Common myeloid progenitor, CD34-positive (primary cell): ENCODE data around the gene TCF3.

ENCODE experiments used
- CTCF ChIA-PET: fragments of 350-600 bp; sonication (Branson Sonifier 250); formaldehyde crosslinking; loops from one replicate; lab custom pipeline; 2021; ENCODE audit warnings: antibody characterized with exemption; lab: Charles Lee
- POLR2A ChIA-PET: fragments of 350-600 bp; sonication (Branson Sonifier 250); formaldehyde crosslinking; loops from one replicate; lab custom pipeline; 2021; ENCODE audit warnings: antibody characterized with exemption; lab: Charles Lee
- DNase-seq, 3 donors: peaks; one replicate each; pipeline versions ENCODE4 v3.0.0 to v3.0.0-alpha.2; 2013
- H3K27ac ChIP-seq, 2 experiments: 1 replicate in 1 of 2; 2 replicates in 1 of 2; pipeline ENCODE4 v1.7.0; 2013; ENCODE audit warnings: inconsistent platforms in 2 of 2, low read length in 2 of 2, mild to moderate bottlenecking in 2 of 2, low read depth in 1 of 2, moderate library complexity in 1 of 2; ENCODE audit not compliant: severe bottlenecking in 2 of 2, insufficient read depth in 1 of 2, poor library complexity in 1 of 2
- H3K27me3 ChIP-seq, 5 experiments: replicated peaks in 2 of 5; 1 replicate in 3 of 5; 2 replicates in 2 of 5; pipeline versions ENCODE4 v1.6.1 to v1.7.0; 2013; ENCODE audit warnings: low read length in 4 of 5, mild to moderate bottlenecking in 2 of 5, moderate library complexity in 2 of 5, inconsistent platforms in 1 of 5; ENCODE audit not compliant: insufficient read depth in 5 of 5, control insufficient read depth in 4 of 5
- H3K36me3 ChIP-seq, 4 experiments: 1 replicate in 2 of 4; 2 replicates in 2 of 4; pipeline versions ENCODE4 v1.6.1 to v1.7.0; 2013; ENCODE audit warnings: low read length in 3 of 4, control low read depth in 1 of 4, mild to moderate bottlenecking in 1 of 4; ENCODE audit not compliant: control insufficient read depth in 4 of 4, insufficient read depth in 4 of 4
- H3K4me1 ChIP-seq, 4 experiments: 1 replicate in 3 of 4; 2 replicates in 1 of 4; pipeline versions ENCODE4 v1.6.1 to v1.7.1; 2013; ENCODE audit warnings: low read length in 3 of 4, mild to moderate bottlenecking in 3 of 4, control low read depth in 1 of 4, inconsistent platforms in 1 of 4, moderate library complexity in 1 of 4; ENCODE audit not compliant: control insufficient read depth in 4 of 4, insufficient read depth in 4 of 4; ENCODE audit errors: control extremely low read depth in 1 of 4
- H3K4me3 ChIP-seq, 7 experiments: 1 replicate in 4 of 7; 2 replicates in 3 of 7; pipeline versions ENCODE4 v1.5.1 to v1.7.0; 2013; ENCODE audit warnings: mild to moderate bottlenecking in 7 of 7, low read length in 6 of 7, moderate library complexity in 6 of 7, inconsistent platforms in 2 of 7, low read depth in 2 of 7, control low read depth in 1 of 7; ENCODE audit not compliant: insufficient read depth in 4 of 7, control insufficient read depth in 1 of 7; ENCODE audit errors: extremely low read depth in 1 of 7
- H3K9me3 ChIP-seq, 5 experiments: 1 replicate in 4 of 5; 2 replicates in 1 of 5; pipeline versions ENCODE4 v1.6.1 to v1.7.1; 2013; ENCODE audit warnings: low read length in 4 of 5, mild to moderate bottlenecking in 2 of 5, inconsistent platforms in 1 of 5, low read depth in 1 of 5, moderate library complexity in 1 of 5; ENCODE audit not compliant: control insufficient read depth in 4 of 5, insufficient read depth in 2 of 5; ENCODE audit errors: control extremely low read depth in 1 of 5
- WGBS: methylation state at CpG from one replicate; pipeline ENCODE4 v1.1.5; 2013; ENCODE audit not compliant: insufficient coverage; 5-methylcytosine and 5-hydroxymethylcytosine counted together

The TCF3 gene

DNA sequence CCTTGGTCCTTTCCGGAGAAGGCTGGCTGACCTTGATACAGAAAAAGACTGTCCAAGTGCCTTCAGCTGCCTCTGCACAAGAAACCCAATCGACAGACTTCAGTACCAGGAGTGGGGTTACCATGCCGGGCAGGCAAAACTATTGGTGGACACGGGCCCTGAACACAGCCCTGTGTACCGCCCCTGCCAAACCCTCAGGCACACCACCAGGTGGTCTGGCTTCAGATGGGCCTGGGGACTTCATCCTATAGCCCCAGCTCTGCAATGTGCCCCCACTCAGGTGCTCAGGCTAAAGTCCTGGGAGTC lies 17.5 kb downstream of the TCF3 start:
- ChIA-PET CTCF (no interaction called here), POLR2A (no interaction called here)
- Histone ChIP-seq H3K27me3 (no peaks in the 10 kb centered on the region), H3K36me3 (peaks cover 8 to 73% (median 53%) of the 10 kb centered on the region in 4 experiments), H3K9me3 (no peaks in the 10 kb centered on the region), H3K27ac (no peak overlapping the region), H3K4me1 (no peaks in the 10 kb centered on the region), H3K4me3 (no peak overlapping the region)
- 88% methylated on average over 5 of the region's 5 CpGs for WGBS
- DNase-seq: no peak

GRCh38 chr19:1634242-1634937 lies 18.0 kb downstream of the TCF3 start:
- Histone ChIP-seq H3K9me3 (no peaks in the 10 kb centered on the region), H3K36me3 (peaks cover 8 to 69% (median 51%) of the 10 kb centered on the region in 4 experiments), H3K27me3 (no peaks in the 10 kb centered on the region), H3K4me1 (no peaks in the 10 kb centered on the region), H3K27ac (no peak overlapping the region), H3K4me3 (no peak overlapping the region)
- no peak for DNase-seq
- CTCF ChIA-PET: no interaction called here
- WGBS: 95% methylated on average over 19 of the region's 19 CpGs
- POLR2A ChIA-PET: no interaction called here

- Histone ChIP-seq H3K36me3 (peaks cover 6 to 63% (median 42%) of the 10 kb centered on the region in 4 experiments), H3K27ac (no peak overlapping the region), H3K4me1 (no peaks in the 10 kb centered on the region), H3K9me3 (no peaks in the 10 kb centered on the region), H3K4me3 (no peak overlapping the region), H3K27me3 (no peaks in the 10 kb centered on the region)
- CTCF ChIA-PET: interaction anchor here (0.6 kb wide), 1 partner anchor 37 kb away, joined by 3 read pairs; no protein-coding TSS in a partner anchor
- POLR2A ChIA-PET: no interaction called here
- WGBS: 93% methylated on average over 5 of the region's 11 CpGs
- DNase-seq: no peak
Observed at GRCh38 chr19:1633269-1633826, 19.1 kb downstream of the TCF3 start.

GRCh38 chr19:1632462-1633268 lies 19.8 kb downstream of the TCF3 start:
- Histone ChIP-seq H3K4me3 (no peak overlapping the region), H3K27ac (no peak overlapping the region), H3K9me3 (no peaks in the 10 kb centered on the region), H3K36me3 (peaks cover 6 to 58% (median 38%) of the 10 kb centered on the region in 4 experiments), H3K27me3 (no peaks in the 10 kb centered on the region), H3K4me1 (no peaks in the 10 kb centered on the region)
- 98% methylated on average over 15 of the region's 26 CpGs for WGBS
- POLR2A ChIA-PET: no interaction called here
- no peak for DNase-seq
- CTCF ChIA-PET: interaction anchor here (0.6 to 1.3 kb wide), 4 partner anchors 23 to 48 kb away, joined by 3 to 4 read pairs (median 3); no protein-coding TSS in a partner anchor

DNA sequence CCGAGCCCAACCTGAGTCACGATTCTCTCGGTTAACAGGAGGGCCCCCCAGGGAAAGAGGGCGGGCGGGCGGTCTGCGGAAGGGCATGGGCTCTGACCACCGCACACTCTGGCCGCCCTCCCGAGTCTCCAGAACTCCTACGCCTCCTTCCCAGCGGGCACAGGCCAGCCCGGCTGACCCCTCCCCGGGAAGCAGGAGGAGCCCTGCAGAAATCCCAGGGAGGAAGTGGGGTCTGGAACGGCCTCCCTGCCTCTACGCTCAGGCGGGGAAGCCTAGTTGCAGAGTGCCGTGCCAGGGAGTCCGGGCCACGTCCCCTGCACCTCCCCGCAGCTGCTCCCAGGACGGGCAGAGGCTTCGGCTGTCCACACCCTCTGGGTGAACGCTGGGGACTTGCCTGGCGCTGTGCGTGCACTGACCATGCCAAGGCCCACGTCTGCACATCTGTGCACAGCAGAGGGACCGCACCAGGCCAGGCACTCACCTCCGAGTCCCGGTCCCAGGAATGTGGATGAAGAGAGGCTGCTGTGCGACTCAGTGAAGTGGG lies 20.8 kb downstream of the TCF3 start:
- ChIA-PET POLR2A (no interaction called here), CTCF (interaction anchor here (1.2 to 1.3 kb wide), 2 partner anchors 22 to 49 kb away, joined by 3 to 4 read pairs; no protein-coding TSS in a partner anchor)
- DNase-seq: no peak
- Histone ChIP-seq H3K27me3 (no peaks in the 10 kb centered on the region), H3K27ac (no peak overlapping the region), H3K4me3 (no peak overlapping the region), H3K9me3 (no peaks in the 10 kb centered on the region), H3K36me3 (peaks cover 4 to 53% (median 37%) of the 10 kb centered on the region in 4 experiments), H3K4me1 (no peaks in the 10 kb centered on the region)
- 98% methylated on average over 30 of the region's 31 CpGs for WGBS

- H3K9me3 ChIP-seq: no peaks in the 10 kb centered on the region
- H3K4me3 ChIP-seq: no peak overlapping the region
- H3K36me3 ChIP-seq: peaks cover 4 to 47% (median 34%) of the 10 kb centered on the region in 4 experiments
- no peaks in the 10 kb centered on the region for H3K4me1 ChIP-seq
- H3K27ac ChIP-seq: no peak overlapping the region
- no peaks in the 10 kb centered on the region for H3K27me3 ChIP-seq
- DNase-seq: no peak
- CTCF ChIA-PET: no interaction called here
- WGBS: 98% methylated on average over 16 of the region's 17 CpGs
- POLR2A ChIA-PET: no interaction called here
Observed at GRCh38 chr19:1630811-1631210, 21.6 kb downstream of the TCF3 start.
